ENCODE results near the gene EPHA6. TPM values are rescaled to one million over a fixed set of nuclear protein-coding genes. Genes with fewer than 3 reads are reported as not detected.

Gene EPHA6
- total and polyA plus RNA-seq, 9 donors: 0.07 to 0.62 (median 0.18) TPM

- no peaks in the 10 kb centered on the region for H3K36me3 ChIP-seq (ENCODE audit: control insufficient read depth, insufficient read depth, low read length)
- H3K4me3 ChIP-seq (ENCODE audit: low read length): no peak overlapping the region
- no CpG with 5 or more reads among the region's 1 CpG for WGBS (ENCODE audit: insufficient coverage)
- no peaks in the 10 kb centered on the region for H3K27me3 ChIP-seq (ENCODE audit: control insufficient read depth, insufficient read depth, low read length)
- H3K4me1 ChIP-seq (ENCODE audit: control insufficient read depth, insufficient read depth, low read length): no peaks in the 10 kb centered on the region
- H3K27ac ChIP-seq (ENCODE audit: low read length): no peak overlapping the region
- peak; percentile 16 for DNase-seq
- H3K9me3 ChIP-seq (replicated peaks; ENCODE audit: control insufficient read depth, low read depth, low read length): no peaks in the 10 kb centered on the region
Observed at GRCh38 chr3:97131476-97131875, 317.1 kb downstream of the EPHA6 start.

GRCh38 chr3:97138914-97139541, 324.6 kb downstream of the EPHA6 start:
- DNase-seq: no peak
- Histone ChIP-seq H3K27ac (ENCODE audit: low read length) (no peak overlapping the region), H3K9me3 (replicated peaks; ENCODE audit: control insufficient read depth, low read depth, low read length) (peaks cover 5% of the 10 kb centered on the region), H3K4me3 (ENCODE audit: low read length) (no peak overlapping the region), H3K4me1 (ENCODE audit: control insufficient read depth, insufficient read depth, low read length) (no peaks in the 10 kb centered on the region), H3K27me3 (ENCODE audit: control insufficient read depth, insufficient read depth, low read length) (no peaks in the 10 kb centered on the region), H3K36me3 (ENCODE audit: control insufficient read depth, insufficient read depth, low read length) (no peaks in the 10 kb centered on the region)

GRCh38 chr3:97148931-97149330, 334.5 kb downstream of the EPHA6 start:
- no peaks in the 10 kb centered on the region for H3K36me3 ChIP-seq (ENCODE audit: control insufficient read depth, insufficient read depth, low read length)
- WGBS (ENCODE audit: insufficient coverage): 80% methylated on average over 1 of the region's 2 CpGs
- H3K4me3 ChIP-seq (ENCODE audit: low read length): no peak overlapping the region

GRCh38 chr3:97161169-97161568, 346.8 kb downstream of the EPHA6 start:
- Histone ChIP-seq H3K36me3 (ENCODE audit: control insufficient read depth, insufficient read depth, low read length) (no peaks in the 10 kb centered on the region), H3K4me1 (ENCODE audit: control insufficient read depth, insufficient read depth, low read length) (no peaks in the 10 kb centered on the region), H3K27ac (ENCODE audit: low read length) (no peak overlapping the region), H3K9me3 (replicated peaks; ENCODE audit: control insufficient read depth, low read depth, low read length) (no peaks in the 10 kb centered on the region), H3K27me3 (ENCODE audit: control insufficient read depth, insufficient read depth, low read length) (no peaks in the 10 kb centered on the region), H3K4me3 (ENCODE audit: low read length) (no peak overlapping the region)
- no CpG with 5 or more reads among the region's 2 CpGs for WGBS (ENCODE audit: insufficient coverage)
- DNase-seq: no peak

More at GRCh38 chr3:97148931-97149330, 334.5 kb downstream of the EPHA6 start:
- DNase-seq: no peak
- H3K4me1 ChIP-seq (ENCODE audit: control insufficient read depth, insufficient read depth, low read length): no peaks in the 10 kb centered on the region
- H3K27ac ChIP-seq (ENCODE audit: low read length): no peak overlapping the region
- no peaks in the 10 kb centered on the region for H3K27me3 ChIP-seq (ENCODE audit: control insufficient read depth, insufficient read depth, low read length)
- H3K9me3 ChIP-seq (replicated peaks; ENCODE audit: control insufficient read depth, low read depth, low read length): no peaks in the 10 kb centered on the region

GRCh38 chr3:97177242-97177641, 362.8 kb downstream of the EPHA6 start:
- H3K9me3 ChIP-seq (replicated peaks; ENCODE audit: control insufficient read depth, low read depth, low read length): peaks cover 16% of the 10 kb centered on the region
- H3K36me3 ChIP-seq (ENCODE audit: control insufficient read depth, insufficient read depth, low read length): no peaks in the 10 kb centered on the region
- no peak for DNase-seq
- H3K4me1 ChIP-seq (ENCODE audit: control insufficient read depth, insufficient read depth, low read length): no peaks in the 10 kb centered on the region
- H3K27ac ChIP-seq (ENCODE audit: low read length): no peak overlapping the region
- no peaks in the 10 kb centered on the region for H3K27me3 ChIP-seq (ENCODE audit: control insufficient read depth, insufficient read depth, low read length)
- no peak overlapping the region for H3K4me3 ChIP-seq (ENCODE audit: low read length)

GRCh38 chr3:97181704-97182103, 367.3 kb downstream of the EPHA6 start:
- Histone ChIP-seq H3K4me3 (ENCODE audit: low read length) (no peak overlapping the region), H3K36me3 (ENCODE audit: control insufficient read depth, insufficient read depth, low read length) (no peaks in the 10 kb centered on the region), H3K27ac (ENCODE audit: low read length) (no peak overlapping the region), H3K27me3 (ENCODE audit: control insufficient read depth, insufficient read depth, low read length) (no peaks in the 10 kb centered on the region), H3K4me1 (ENCODE audit: control insufficient read depth, insufficient read depth, low read length) (no peaks in the 10 kb centered on the region), H3K9me3 (replicated peaks; ENCODE audit: control insufficient read depth, low read depth, low read length) (peaks cover 13% of the 10 kb centered on the region)
- no peak for DNase-seq
- no CpG with 5 or more reads among the region's 3 CpGs for WGBS (ENCODE audit: insufficient coverage)

GRCh38 chr3:97187771-97188170, 373.4 kb downstream of the EPHA6 start:
- Histone ChIP-seq H3K4me3 (ENCODE audit: low read length) (no peak overlapping the region), H3K36me3 (ENCODE audit: control insufficient read depth, insufficient read depth, low read length) (no peaks in the 10 kb centered on the region), H3K27ac (ENCODE audit: low read length) (no peak overlapping the region), H3K9me3 (replicated peaks; ENCODE audit: control insufficient read depth, low read depth, low read length) (no peaks in the 10 kb centered on the region), H3K27me3 (ENCODE audit: control insufficient read depth, insufficient read depth, low read length) (no peaks in the 10 kb centered on the region), H3K4me1 (ENCODE audit: control insufficient read depth, insufficient read depth, low read length) (no peaks in the 10 kb centered on the region)
- DNase-seq: no peak

GRCh38 chr3:97189835-97190234, 375.4 kb downstream of the EPHA6 start:
- DNase-seq: no peak
- no peak overlapping the region for H3K4me3 ChIP-seq (ENCODE audit: low read length)
- H3K9me3 ChIP-seq (replicated peaks; ENCODE audit: control insufficient read depth, low read depth, low read length): no peaks in the 10 kb centered on the region
- no peaks in the 10 kb centered on the region for H3K4me1 ChIP-seq (ENCODE audit: control insufficient read depth, insufficient read depth, low read length)
- WGBS (ENCODE audit: insufficient coverage): no CpG with 5 or more reads among the region's 2 CpGs
- no peaks in the 10 kb centered on the region for H3K27me3 ChIP-seq (ENCODE audit: control insufficient read depth, insufficient read depth, low read length)
- no peak overlapping the region for H3K27ac ChIP-seq (ENCODE audit: low read length)
- H3K36me3 ChIP-seq (ENCODE audit: control insufficient read depth, insufficient read depth, low read length): no peaks in the 10 kb centered on the region

- H3K9me3 ChIP-seq (replicated peaks; ENCODE audit: control insufficient read depth, low read depth, low read length): no peaks in the 10 kb centered on the region
- no peak for DNase-seq
- H3K4me1 ChIP-seq (ENCODE audit: control insufficient read depth, insufficient read depth, low read length): no peaks in the 10 kb centered on the region
- H3K4me3 ChIP-seq (ENCODE audit: low read length): no peak overlapping the region
- H3K27me3 ChIP-seq (ENCODE audit: control insufficient read depth, insufficient read depth, low read length): no peaks in the 10 kb centered on the region
- H3K27ac ChIP-seq (ENCODE audit: low read length): no peak overlapping the region
- 80% methylated on average over 1 of the region's 4 CpGs for WGBS (ENCODE audit: insufficient coverage)
- no peaks in the 10 kb centered on the region for H3K36me3 ChIP-seq (ENCODE audit: control insufficient read depth, insufficient read depth, low read length)
Observed at GRCh38 chr3:97197083-97197482, 382.7 kb downstream of the EPHA6 start.

- 83% methylated on average over 1 of the region's 1 CpG for whole genome bisulfite sequencing (ENCODE audit: insufficient coverage)
- DNase-seq: no peak
- no peaks in the 10 kb centered on the region for H3K4me1 ChIP-seq (ENCODE audit: control insufficient read depth, insufficient read depth, low read length)
- no peaks in the 10 kb centered on the region for H3K27me3 ChIP-seq (ENCODE audit: control insufficient read depth, insufficient read depth, low read length)
- H3K4me3 ChIP-seq (ENCODE audit: low read length): no peak overlapping the region
- H3K27ac ChIP-seq (ENCODE audit: low read length): no peak overlapping the region
- no peaks in the 10 kb centered on the region for H3K9me3 ChIP-seq (replicated peaks; ENCODE audit: control insufficient read depth, low read depth, low read length)
- no peaks in the 10 kb centered on the region for H3K36me3 ChIP-seq (ENCODE audit: control insufficient read depth, insufficient read depth, low read length)
Observed at GRCh38 chr3:97197830-97198229, 383.4 kb downstream of the EPHA6 start.

- Histone ChIP-seq H3K4me1 (ENCODE audit: control insufficient read depth, insufficient read depth, low read length) (no peaks in the 10 kb centered on the region), H3K27ac (ENCODE audit: low read length) (no peak overlapping the region), H3K36me3 (ENCODE audit: control insufficient read depth, insufficient read depth, low read length) (no peaks in the 10 kb centered on the region), H3K27me3 (ENCODE audit: control insufficient read depth, insufficient read depth, low read length) (no peaks in the 10 kb centered on the region), H3K4me3 (ENCODE audit: low read length) (no peak overlapping the region), H3K9me3 (replicated peaks; ENCODE audit: control insufficient read depth, low read depth, low read length) (no peaks in the 10 kb centered on the region)
- WGBS (ENCODE audit: insufficient coverage): no CpG with 5 or more reads among the region's 3 CpGs
- DNase-seq: no peak
Observed at GRCh38 chr3:97200387-97200786, 386.0 kb downstream of the EPHA6 start.

All from muscle of leg (tissue), 11 donors.